Fibroblast of skin of scalp (primary cell): Measurements from ENCODE around the gene KRTAP4-1.
A peak's percentile ranks its signal among the peaks of the same experiment; 100 is the strongest.
"Not testable (repeated sequence)": the region's sequence is repeated elsewhere in the genome, so short reads cannot be mapped to it uniquely, and the experiment has no call there.

Experiments used
- DNase-seq: peaks from one replicate; pipeline ENCODE4 v3.0.0-alpha.2; 2013

KRTAP4-1 gene

DNA sequence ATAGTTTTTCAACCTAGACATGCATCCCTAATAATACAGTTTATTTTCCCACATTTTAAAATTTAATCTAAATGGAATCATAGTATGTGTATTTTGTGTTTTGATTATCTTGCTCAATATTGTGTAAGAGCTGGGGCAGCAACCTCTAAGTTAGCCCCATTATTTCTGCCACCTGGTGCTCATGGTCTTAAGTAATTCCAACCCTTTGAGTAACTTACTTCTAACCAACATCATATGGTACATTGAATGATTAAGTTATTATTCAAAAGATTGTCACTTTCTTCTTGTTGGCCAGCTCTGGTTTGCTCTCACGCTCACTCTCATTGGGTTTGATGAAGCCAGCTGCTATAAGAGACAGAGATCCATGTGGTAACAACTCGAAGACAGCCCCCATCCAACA is 12.8 kb downstream of the KRTAP4-1 start:
- peak; percentile 36 for DNase-seq

- DNase-seq = no peak
Observed at GRCh38 chr17:41168121-41168520, 16.6 kb downstream of the KRTAP4-1 start, which contains the start of gene KRTAP4-3. Gene KRTAP4-3 (minus strand): TSS chr17:41168221. CDS start chr17:41168172, 49 bp downstream.

DNA sequence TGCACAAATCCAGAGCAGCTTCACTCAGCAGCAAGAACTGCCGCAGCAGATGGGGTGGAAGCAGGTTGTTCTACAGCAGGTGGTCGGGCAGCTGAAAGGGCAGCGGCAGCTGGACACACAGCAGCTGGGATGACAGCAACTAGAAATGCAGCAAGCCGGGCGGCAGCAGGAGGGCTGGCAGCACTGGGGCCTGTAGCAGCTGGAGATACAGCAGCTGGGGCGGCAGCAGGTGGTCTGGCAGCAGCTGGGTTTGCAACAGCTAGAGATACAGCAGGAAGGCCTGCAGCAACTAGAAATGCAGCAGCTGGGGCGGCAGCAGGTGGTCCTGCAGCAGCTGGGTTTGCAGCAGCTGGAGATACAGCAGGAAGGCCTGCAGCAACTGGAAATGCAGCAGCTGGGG is 17.1 kb downstream of the KRTAP4-1 start:
- DNase-seq = no peak

GRCh38 chr17:41163828-41164227 is 20.9 kb downstream of the KRTAP4-1 start:
- DNase-seq = no peak

DNA sequence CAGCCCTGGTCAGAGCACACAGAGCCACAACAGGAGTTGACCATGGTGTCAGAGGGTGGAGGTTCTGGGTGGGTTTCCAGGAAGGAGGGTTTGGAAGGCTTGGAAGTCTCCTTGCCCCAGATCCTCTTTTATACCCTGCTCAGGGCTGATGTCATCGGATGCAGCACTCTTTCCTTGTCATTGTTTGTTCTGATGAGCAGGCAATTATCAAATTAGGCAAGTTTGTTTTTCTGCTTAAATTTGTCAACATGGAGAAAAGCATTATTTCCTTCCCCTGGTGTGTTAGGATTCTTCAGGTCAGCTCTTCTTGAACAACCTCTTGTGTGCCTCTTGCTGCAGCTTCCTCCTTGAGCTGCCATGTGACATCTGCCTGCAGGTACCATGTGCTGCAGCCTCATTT is 24.1 kb downstream of the KRTAP4-1 start, which contains the start of gene KRTAP4-4:
Gene KRTAP4-4, minus strand, starts transcription at position 101 of the 400 bp plus-strand sequence. Its CDS starts 57 bp downstream, at position 44.
- no peak for DNase-seq

- DNase-seq = not testable (repeated sequence)
Observed at GRCh38 chr17:41160190-41160589, 24.5 kb downstream of the KRTAP4-1 start.

GRCh38 chr17:41153856-41154255 is 30.9 kb downstream of the KRTAP4-1 start:
- no peak for DNase-seq

DNA sequence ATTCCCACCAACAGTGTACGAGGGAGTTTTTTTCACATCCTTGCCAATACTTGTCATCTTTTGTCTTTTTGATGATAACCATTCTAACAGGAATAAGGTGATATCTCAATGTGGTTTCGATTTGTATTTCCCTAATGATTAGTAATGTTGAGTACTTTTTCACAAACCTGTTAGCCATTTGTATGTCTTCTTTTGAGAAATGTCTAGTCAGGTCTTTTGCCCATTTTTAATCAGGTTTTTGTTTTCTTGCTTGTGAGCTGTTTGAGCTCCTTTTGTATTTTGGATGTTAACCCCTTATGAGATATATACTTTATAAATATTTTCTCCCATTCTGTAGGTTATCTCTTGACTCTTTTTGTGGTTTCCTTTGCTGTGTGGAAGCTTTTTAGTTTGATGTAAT is 33.2 kb downstream of the KRTAP4-1 start:
- no peak for DNase-seq

- DNase-seq = no peak
Observed at GRCh38 chr17:41150026-41150425, 34.7 kb downstream of the KRTAP4-1 start.

GRCh38 chr17:41149652-41149985 is 35.1 kb downstream of the KRTAP4-1 start, which contains the start of gene KRTAP4-5:
Gene KRTAP4-5 (minus strand): TSS chr17:41149825. CDS start chr17:41149767, 58 bp downstream.
- DNase-seq = no peak

GRCh38 chr17:41148971-41149651 is 35.6 kb downstream of the KRTAP4-1 start:
- not testable (repeated sequence) for DNase-seq

DNA sequence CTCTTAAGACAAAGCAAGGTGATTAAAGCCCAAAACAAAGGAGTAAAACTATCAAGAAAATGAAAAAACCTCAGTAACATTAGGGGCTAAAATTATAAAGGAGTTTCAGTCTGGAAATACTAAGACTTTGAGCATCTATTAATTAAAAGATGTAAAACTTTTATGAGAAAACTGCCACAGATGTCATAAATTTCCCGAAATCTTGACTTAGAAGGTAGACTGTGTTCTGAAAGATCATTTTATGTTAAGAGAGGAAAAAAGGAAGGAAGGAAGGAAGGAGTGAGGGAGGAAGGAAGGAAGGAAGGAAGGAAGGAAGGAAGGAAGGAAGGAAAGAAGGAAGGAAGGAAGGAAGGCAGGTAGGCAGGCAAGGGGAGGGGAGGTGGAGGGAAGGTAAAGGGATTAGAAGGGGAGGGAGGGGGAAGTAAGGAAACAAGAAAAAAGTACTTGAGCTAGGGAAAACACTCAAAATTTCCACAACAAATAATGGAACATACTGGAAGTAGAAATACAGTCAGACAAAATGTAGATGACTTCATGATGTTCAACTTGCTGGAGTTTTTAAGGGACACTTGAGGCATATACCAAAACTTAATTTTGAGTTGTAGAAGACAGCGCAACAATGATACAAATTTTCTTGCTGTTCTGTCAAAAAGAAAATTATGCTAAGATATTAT is 37.0 kb downstream of the KRTAP4-1 start:
- DNase-seq = no peak

DNA sequence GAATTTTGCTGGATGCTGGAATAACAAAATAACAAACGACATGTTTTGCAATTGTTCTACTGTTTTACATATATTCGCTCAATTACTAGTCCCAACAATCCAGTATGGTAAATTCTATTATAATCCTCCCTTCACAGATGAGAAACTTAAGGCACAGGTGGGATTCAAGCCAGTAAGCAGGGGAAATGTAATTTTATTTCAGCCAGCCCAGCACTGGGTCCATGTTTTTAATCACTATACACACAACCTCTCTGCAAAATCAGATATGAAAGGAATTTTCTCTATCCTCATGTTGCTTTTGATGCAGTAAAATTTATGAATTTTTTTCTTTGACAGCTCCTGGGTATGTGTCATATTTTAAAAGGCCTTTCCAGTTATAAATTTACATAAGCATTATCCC is 39.5 kb downstream of the KRTAP4-1 start:
- no peak for DNase-seq

GRCh38 chr17:41144846-41145245 is 39.9 kb downstream of the KRTAP4-1 start:
- DNase-seq = no peak

- no peak for DNase-seq
Observed at GRCh38 chr17:41141361-41141760, 43.4 kb downstream of the KRTAP4-1 start.

GRCh38 chr17:41140360-41141131 is 44.2 kb downstream of the KRTAP4-1 start, which contains the start of gene KRTAP4-6:
Gene KRTAP4-6 (minus strand): TSS chr17:41140544. CDS start chr17:41140487, 57 bp downstream.
- peak; percentile 92 for DNase-seq

DNA sequence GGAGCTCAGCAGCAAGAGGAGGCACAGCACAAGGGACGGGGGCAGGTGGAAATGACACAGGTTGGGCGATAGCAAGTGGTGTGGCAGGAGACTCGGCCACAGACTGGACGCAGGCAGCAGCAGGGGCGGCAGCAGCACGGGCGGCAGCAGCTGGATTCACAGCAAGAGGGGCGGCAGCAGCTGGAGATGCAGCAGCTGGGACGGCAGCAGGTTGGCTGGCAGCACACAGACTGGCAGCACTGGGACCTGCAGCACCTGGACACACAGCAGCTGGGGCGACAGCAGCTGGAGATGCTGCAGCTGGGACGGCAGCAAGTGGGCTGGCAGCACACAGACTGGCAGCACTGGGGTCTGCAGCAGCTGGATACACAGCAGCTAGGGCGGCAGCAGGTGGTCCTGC is 44.8 kb downstream of the KRTAP4-1 start:
- not testable (repeated sequence) for DNase-seq
